OCI-M2 (cell line): ENCODE measurements around the gene CCKAR.

Experiments
- DNase-seq: peaks from one replicate; lab custom pipeline; 2025; ENCODE audit not compliant: unreplicated experiment; lab: John Stamatoyannopoulos, UW

CCKAR gene

GRCh38 chr4:26462874-26463273 lies 27.4 kb downstream of the CCKAR start:
- no peak for DNase-seq

- no peak for DNase-seq
These were observed 30.3 kb downstream of the CCKAR start for GRCh38 chr4:26459756-26460530.

- DNase-seq = no peak
These were observed 31.1 kb downstream of the CCKAR start for GRCh38 chr4:26459054-26459755.

DNA sequence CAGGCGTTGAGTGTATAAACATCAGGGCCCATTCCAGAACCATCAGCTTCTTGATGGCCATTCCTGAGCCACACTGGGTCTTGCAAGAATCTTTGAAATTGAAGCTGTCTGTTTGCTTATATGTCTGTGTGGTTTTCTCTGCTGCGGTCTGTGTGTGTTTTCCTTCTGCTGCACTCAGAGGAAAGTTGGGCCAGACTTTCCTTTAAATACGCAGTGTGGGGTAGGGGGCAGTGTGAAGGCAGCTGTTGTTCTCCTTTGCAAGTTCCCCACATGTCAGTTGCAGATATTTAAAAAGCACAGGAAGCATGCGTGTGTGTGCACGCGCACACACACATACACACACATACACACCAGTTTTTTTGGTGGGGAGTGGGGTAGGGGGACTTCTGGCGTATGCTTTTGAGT lies 32.1 kb downstream of the CCKAR start:
- no peak for DNase-seq

DNA sequence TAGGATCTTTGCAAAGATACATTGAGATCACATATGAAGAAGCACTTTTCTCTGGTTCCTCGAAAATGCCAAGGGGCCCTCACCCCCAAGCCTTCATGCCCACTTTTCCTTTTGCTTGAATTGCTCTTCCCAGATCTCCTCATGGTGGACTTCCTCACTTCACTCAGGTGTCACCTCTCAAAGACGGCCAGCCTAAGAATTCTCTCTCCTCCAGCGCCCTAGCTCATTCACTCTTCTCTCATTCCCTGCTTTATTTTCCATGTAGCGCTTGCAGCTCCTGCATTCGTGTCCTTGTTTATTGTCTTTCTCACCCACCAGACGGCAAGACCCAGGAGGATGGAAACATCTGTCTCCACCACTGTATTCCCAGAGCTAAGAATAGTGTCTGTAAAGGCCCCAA lies 32.9 kb downstream of the CCKAR start:
- no peak for DNase-seq

GRCh38 chr4:26455571-26455970 lies 34.7 kb downstream of the CCKAR start:
- DNase-seq = no peak

DNA sequence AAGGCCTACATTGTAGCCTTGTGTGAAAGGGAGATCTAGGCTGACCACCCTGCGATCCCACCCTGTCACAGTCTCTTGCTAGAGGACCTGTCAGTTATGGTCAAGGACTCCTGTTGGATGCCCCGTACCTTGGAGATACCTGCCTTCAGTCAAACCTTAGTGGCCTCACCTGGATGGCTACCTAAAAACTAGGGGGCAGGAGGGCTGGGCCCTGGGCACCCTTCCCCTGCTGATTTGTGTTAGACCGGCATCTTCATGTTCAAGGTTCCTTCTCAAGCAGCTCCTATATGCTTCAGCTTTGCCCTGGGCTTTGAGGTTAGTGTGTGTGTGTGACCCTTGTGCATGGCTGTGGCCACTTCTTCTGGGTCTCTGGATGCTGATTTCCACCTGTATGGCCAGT lies 35.3 kb downstream of the CCKAR start:
- DNase-seq = no peak

DNA sequence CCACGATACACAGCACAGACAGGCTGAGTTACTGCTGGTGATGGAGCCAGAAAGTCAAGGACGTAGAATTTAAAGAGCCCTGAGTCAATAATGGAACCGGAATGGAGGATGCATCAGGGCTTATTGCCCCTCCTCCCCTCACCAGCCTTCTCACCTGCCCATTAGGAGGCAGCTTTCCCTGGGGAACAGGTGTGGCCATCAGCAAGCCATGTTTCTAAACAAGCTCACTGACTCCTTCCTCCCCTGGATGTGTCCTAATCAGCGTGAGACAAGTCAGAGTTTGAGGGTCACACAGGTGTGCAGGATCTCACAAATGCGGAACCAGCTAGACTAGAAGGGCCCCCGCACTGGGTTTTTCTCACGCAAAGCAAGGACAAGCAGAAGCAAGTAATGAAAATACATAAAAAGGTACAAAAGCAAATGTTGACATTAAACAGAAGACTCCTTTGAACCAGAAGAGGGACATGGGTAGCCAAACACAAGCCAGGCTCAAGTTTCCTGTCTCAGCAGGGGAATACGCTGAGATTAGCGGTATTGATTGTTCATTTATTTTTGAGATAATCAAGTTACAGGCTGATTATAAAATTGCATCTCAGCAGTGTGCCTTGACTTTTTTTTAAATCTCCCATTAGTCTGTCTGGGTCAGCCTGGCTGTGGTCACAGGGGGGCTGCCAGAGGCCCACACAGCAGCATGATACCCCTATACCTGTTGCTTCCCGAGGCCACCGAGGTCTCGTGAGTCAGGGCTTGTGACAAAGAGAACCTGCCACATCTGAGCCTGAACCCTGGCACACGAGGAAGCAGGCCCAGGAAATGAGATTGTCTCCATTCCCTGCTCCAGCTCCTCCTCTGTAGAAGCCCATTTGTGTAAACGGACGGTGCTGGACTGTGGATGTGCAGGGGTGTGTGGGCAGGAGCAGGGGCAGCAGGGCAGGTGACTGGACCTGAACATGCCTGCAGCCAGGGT lies 37.4 kb downstream of the CCKAR start:
- DNase-seq = no peak

DNA sequence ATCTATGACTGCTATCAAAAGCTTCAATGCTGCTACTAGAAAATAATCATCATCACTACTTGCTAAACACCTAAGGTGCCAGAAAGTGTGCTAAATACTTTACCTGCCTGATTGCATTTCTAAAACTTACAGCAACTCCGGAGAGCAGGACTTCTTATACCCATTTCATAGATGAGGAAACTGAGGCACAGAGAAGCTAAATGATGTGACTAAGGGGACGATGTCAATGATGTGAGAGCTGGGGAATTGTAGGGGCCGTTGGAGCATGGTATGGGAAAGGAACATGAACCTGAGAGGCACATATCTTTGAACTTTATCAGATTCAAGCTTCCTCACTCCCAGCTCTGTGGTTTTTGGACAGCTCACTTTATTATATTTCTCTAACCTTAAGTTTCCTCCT lies 38.7 kb downstream of the CCKAR start:
- no peak for DNase-seq

- DNase-seq = no peak
These were observed 39.9 kb downstream of the CCKAR start for GRCh38 chr4:26450418-26450817.

GRCh38 chr4:26447378-26447777 lies 42.9 kb downstream of the CCKAR start:
- no peak for DNase-seq

DNA sequence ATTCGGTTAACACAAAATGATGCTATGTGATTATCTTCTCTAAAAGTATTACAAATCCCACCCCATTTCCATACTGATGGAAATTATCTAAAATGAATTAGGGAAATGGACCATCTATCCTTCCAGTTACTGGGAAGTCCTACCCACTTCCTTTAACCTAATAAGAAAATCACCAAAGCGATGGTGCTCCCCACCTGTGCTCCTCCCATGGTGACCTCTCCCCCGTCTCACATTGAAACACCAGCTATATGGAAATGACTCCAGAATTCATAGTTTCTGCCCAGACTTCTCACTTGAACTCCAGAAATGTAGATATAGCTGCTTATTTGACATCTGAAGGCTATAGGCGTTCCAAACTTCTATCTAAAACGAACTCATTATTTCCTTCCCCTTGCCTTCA lies 48.5 kb downstream of the CCKAR start:
- no peak for DNase-seq

- no peak for DNase-seq
These were observed 49.2 kb downstream of the CCKAR start for GRCh38 chr4:26441102-26441501.

- DNase-seq = no peak
These were observed 56.1 kb downstream of the CCKAR start for GRCh38 chr4:26434030-26434639.

GRCh38 chr4:26433556-26433955 lies 56.7 kb downstream of the CCKAR start:
- no peak for DNase-seq

DNA sequence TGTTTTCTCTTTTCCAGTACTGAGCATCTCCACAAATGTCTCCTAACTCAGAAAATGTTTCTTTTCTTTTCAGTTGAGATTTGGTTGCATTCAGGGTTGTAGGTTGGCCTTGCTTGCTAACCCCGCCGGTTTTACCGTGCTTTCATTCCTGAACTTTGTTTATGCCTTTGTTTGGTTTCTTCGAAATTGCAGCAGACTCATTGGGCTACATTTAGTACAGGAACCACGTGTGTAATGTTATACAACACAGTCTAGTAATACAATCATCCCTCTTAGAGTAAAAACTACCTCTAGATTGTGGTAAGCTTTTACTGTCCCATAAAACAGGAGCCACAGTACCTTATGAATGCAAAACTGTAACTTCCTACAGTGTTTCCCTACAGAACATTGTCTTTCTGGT lies 57.9 kb downstream of the CCKAR start:
- no peak for DNase-seq

GRCh38 chr4:26431461-26432180 lies 58.7 kb downstream of the CCKAR start:
- DNase-seq = no peak
